Erythroblast (primary cell): ENCODE measurements around the gene GLIS2.

Experiments used
- GATA1 ChIP-seq: IDR thresholded peaks from 2 replicates; pipeline ENCODE4 v1.6.1; 2011; ENCODE audit warnings: low read depth, mild to moderate bottlenecking, control low read depth, low read length, moderate library complexity
- POLR2A ChIP-seq: IDR thresholded peaks from 2 replicates; pipeline ENCODE4 v1.6.1; 2011; ENCODE audit warnings: mild to moderate bottlenecking, low read length

- no peak for TF ChIP-seq POLR2A
- TF ChIP-seq GATA1, result no peak
Observed at GRCh38 chr16:4275861-4276260, 40.0 kb upstream of the GLIS2 start.
